ENCODE measurements around the gene MGAT1. TPM values are rescaled to one million over a fixed set of nuclear protein-coding genes. Genes with fewer than 3 reads are reported as not detected.
"Not testable (repeated sequence)": the region's sequence is repeated elsewhere in the genome, so short reads cannot be mapped to it uniquely, and the experiment has no call there.

The MGAT1 gene
- total and polyA plus RNA-seq, 4 donors: 40.7 to 77.6 (median 66.7) TPM

DNA sequence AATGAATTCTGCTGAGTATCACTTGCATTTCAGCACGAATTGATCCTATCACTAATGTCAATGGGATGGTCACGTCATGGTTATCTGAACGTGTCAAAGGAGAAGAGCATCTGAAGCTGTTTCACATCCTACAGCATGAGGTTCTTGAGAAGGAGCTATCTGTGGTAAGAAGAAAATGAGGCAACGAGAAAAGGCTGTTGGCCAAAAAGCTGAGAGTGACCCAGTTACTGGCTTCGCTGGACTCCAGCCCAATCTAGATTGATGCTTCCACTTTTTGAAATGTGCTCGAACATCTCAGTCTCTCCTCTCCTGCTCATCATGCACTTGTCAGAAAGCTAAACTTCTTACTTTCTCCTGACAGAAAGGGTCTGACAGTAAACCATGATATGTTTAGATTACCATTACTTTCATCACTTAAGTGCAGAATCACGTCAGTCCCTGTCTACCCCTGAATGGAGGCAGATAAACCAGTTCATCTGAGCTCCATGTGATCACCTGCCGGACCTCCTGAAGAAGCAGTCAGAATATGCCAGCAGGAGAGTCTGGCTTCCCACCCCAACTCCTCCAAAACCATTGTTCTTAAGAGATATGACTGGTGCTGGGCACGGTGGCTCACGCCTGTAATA is 22.5 kb downstream of the MGAT1 start:
- no peak for DNase-seq (ENCODE audit: low read depth in 4 of 6, low spot score in 6 of 6)
- WGBS (ENCODE audit: insufficient coverage): 82% methylated on average over 10 of the region's 10 CpGs
- H3K27me3 ChIP-seq (ENCODE audit: control insufficient read depth, insufficient read depth, low read length): no peaks in the 10 kb centered on the region
- no peaks in the 10 kb centered on the region for H3K9me3 ChIP-seq (ENCODE audit: control insufficient read depth, insufficient read depth, low read length)
- no peak overlapping the region for H3K27ac ChIP-seq (ENCODE audit: low read depth, low read length)
- no peak overlapping the region for H3K4me3 ChIP-seq (ENCODE audit: low read depth, low read length)
- no peaks in the 10 kb centered on the region for H3K36me3 ChIP-seq (ENCODE audit: control insufficient read depth, insufficient read depth, low read length)
- peaks cover under 1% of the 10 kb centered on the region for H3K4me1 ChIP-seq (ENCODE audit: control insufficient read depth, insufficient read depth, low read length)

DNA sequence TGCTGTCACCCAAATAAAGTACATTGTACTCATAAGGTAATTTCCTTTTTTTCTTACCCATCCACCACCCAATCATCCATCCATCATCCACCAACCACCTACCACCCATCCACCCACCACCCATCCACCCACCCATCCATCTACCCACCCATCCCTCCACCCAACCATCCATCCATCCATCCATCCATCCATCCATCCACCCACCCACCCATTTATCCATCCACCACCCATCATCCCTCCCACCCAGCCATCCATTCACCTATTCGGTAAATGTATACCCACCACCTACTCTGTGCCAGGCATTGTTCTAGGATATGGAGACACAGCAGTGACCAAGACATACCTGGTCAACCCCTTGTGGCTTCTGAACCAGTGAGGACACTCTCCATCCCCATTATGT is 25.1 kb downstream of the MGAT1 start:
- Histone ChIP-seq H3K4me3 (ENCODE audit: low read depth, low read length) (no peak overlapping the region), H3K4me1 (ENCODE audit: control insufficient read depth, insufficient read depth, low read length) (no peaks in the 10 kb centered on the region), H3K27me3 (ENCODE audit: control insufficient read depth, insufficient read depth, low read length) (no peaks in the 10 kb centered on the region), H3K9me3 (ENCODE audit: control insufficient read depth, insufficient read depth, low read length) (no peaks in the 10 kb centered on the region), H3K27ac (ENCODE audit: low read depth, low read length) (no peak overlapping the region), H3K36me3 (ENCODE audit: control insufficient read depth, insufficient read depth, low read length) (no peaks in the 10 kb centered on the region)
- WGBS (ENCODE audit: insufficient coverage): 100% methylated on average over 1 of the region's 1 CpG
- DNase-seq (ENCODE audit: low read depth in 4 of 6, low spot score in 6 of 6): no peak

DNA sequence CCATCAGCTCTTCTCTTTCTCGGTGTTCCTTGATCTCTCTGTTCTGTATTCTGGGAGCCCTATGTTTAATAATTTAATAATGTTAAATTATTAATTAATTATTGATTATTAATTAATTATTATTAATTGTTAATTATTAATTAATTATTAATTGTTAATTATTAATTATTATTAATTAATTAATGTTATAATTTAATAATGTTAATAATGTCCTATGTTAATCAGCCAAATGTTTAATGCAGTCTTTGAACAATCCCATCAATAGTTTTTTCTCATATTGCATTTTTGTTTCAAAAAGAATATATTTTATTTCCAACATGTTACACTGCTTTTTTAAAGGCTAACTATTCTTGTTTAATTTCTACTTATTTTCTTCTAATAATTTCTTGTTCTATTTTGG is 26.2 kb downstream of the MGAT1 start:
- no CpG with 5 or more reads among the region's 1 CpG for WGBS (ENCODE audit: insufficient coverage)
- Histone ChIP-seq H3K4me1 (ENCODE audit: control insufficient read depth, insufficient read depth, low read length) (no peaks in the 10 kb centered on the region), H3K27me3 (ENCODE audit: control insufficient read depth, insufficient read depth, low read length) (no peaks in the 10 kb centered on the region), H3K9me3 (ENCODE audit: control insufficient read depth, insufficient read depth, low read length) (no peaks in the 10 kb centered on the region), H3K36me3 (ENCODE audit: control insufficient read depth, insufficient read depth, low read length) (no peaks in the 10 kb centered on the region), H3K27ac (ENCODE audit: low read depth, low read length) (no peak overlapping the region), H3K4me3 (ENCODE audit: low read depth, low read length) (no peak overlapping the region)
- DNase-seq (ENCODE audit: low read depth in 4 of 6, low spot score in 6 of 6): no peak

DNA sequence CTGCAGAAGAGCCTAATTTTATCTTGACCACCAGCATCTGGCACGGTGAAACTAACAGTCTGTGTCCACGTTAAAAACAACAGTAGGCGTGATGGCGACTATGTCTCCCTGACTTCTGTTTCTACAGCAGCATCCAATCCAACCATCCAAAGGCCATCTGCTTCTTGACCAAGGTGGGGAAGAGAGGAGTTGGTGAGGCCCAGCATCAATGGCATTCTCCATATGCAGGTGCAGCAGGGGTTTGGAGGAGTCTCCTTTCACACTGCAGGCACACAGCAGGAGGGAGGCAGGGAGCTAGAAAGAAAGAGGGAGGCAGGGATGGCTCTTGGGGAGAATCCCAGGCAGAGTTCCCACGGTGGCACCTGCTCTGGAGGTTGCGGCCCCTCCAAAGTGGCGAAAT is 27.0 kb downstream of the MGAT1 start:
- H3K4me1 ChIP-seq (ENCODE audit: control insufficient read depth, insufficient read depth, low read length): no peaks in the 10 kb centered on the region
- H3K27ac ChIP-seq (ENCODE audit: low read depth, low read length): no peak overlapping the region
- no peaks in the 10 kb centered on the region for H3K36me3 ChIP-seq (ENCODE audit: control insufficient read depth, insufficient read depth, low read length)
- H3K4me3 ChIP-seq (ENCODE audit: low read depth, low read length): no peak overlapping the region
- DNase-seq (ENCODE audit: low read depth in 4 of 6, low spot score in 6 of 6): no peak
- H3K27me3 ChIP-seq (ENCODE audit: control insufficient read depth, insufficient read depth, low read length): no peaks in the 10 kb centered on the region
- H3K9me3 ChIP-seq (ENCODE audit: control insufficient read depth, insufficient read depth, low read length): no peaks in the 10 kb centered on the region
- 91% methylated on average over 3 of the region's 7 CpGs for WGBS (ENCODE audit: insufficient coverage)

DNA sequence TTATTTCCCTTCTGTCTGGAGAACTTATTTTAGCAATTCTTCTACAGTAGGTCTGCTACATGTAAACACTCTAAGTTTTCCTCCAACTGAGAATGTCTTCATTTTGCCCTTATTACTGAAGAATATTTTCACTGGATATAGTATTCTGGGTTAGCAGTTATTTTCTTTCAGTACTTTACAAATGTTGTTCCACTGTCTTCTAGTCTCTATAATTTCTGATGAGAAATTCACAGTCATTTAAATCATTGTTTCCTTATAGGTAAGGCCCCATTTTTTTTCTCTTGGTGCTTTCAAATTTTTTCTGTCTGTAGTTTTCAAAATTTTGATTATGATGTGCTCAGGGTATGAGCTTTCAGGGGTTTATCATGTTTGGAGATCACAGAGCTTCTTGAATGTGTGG is 30.8 kb downstream of the MGAT1 start:
- Histone ChIP-seq H3K27me3 (ENCODE audit: control insufficient read depth, insufficient read depth, low read length) (no peaks in the 10 kb centered on the region), H3K36me3 (ENCODE audit: control insufficient read depth, insufficient read depth, low read length) (no peaks in the 10 kb centered on the region), H3K27ac (ENCODE audit: low read depth, low read length) (no peak overlapping the region), H3K4me3 (ENCODE audit: low read depth, low read length) (no peak overlapping the region), H3K9me3 (ENCODE audit: control insufficient read depth, insufficient read depth, low read length) (no peaks in the 10 kb centered on the region), H3K4me1 (ENCODE audit: control insufficient read depth, insufficient read depth, low read length) (no peaks in the 10 kb centered on the region)
- no peak for DNase-seq (ENCODE audit: low read depth in 4 of 6, low spot score in 6 of 6)

- DNase-seq (ENCODE audit: low read depth in 4 of 6, low spot score in 6 of 6): no peak
- Histone ChIP-seq H3K4me3 (ENCODE audit: low read depth, low read length) (no peak overlapping the region), H3K36me3 (ENCODE audit: control insufficient read depth, insufficient read depth, low read length) (no peaks in the 10 kb centered on the region), H3K4me1 (ENCODE audit: control insufficient read depth, insufficient read depth, low read length) (no peaks in the 10 kb centered on the region), H3K27me3 (ENCODE audit: control insufficient read depth, insufficient read depth, low read length) (no peaks in the 10 kb centered on the region), H3K27ac (ENCODE audit: low read depth, low read length) (no peak overlapping the region), H3K9me3 (ENCODE audit: control insufficient read depth, insufficient read depth, low read length) (no peaks in the 10 kb centered on the region)
- WGBS (ENCODE audit: insufficient coverage): no CpG with 5 or more reads among the region's 3 CpGs
Observed at GRCh38 chr5:180769821-180770220, 32.8 kb downstream of the MGAT1 start.

GRCh38 chr5:180755601-180756000 is 47.0 kb downstream of the MGAT1 start:
- no peak overlapping the region for H3K4me3 ChIP-seq (ENCODE audit: low read depth, low read length)
- no peak overlapping the region for H3K27ac ChIP-seq (ENCODE audit: low read depth, low read length)
- H3K36me3 ChIP-seq (ENCODE audit: control insufficient read depth, insufficient read depth, low read length): no peaks in the 10 kb centered on the region
- WGBS (ENCODE audit: insufficient coverage): no CpG with 5 or more reads among the region's 2 CpGs
- H3K27me3 ChIP-seq (ENCODE audit: control insufficient read depth, insufficient read depth, low read length): peaks cover 3% of the 10 kb centered on the region
- H3K4me1 ChIP-seq (ENCODE audit: control insufficient read depth, insufficient read depth, low read length): no peaks in the 10 kb centered on the region
- no peak for DNase-seq (ENCODE audit: low read depth in 4 of 6, low spot score in 6 of 6)
- H3K9me3 ChIP-seq (ENCODE audit: control insufficient read depth, insufficient read depth, low read length): no peaks in the 10 kb centered on the region

DNA sequence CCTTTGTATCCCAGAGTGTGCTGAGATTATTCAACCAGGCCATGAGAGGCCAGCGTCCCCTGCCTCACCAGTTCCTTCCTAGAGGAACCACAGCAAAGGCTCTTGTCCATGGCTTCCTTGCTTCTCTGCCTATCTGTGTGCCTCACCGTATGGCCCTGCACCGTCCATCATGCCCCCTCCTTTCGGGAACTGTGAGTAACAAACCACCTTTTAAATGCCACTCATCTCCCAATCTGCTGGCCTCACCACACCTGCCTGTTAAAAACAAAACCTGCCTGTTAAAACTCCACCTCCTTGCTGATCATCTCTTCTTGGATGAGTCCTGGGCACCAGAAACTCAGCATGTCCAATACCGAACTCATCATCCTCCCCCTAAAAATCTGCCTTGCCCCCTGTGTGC is 58.4 kb downstream of the MGAT1 start:
- WGBS (ENCODE audit: insufficient coverage): 80% methylated on average over 5 of the region's 5 CpGs

DNA sequence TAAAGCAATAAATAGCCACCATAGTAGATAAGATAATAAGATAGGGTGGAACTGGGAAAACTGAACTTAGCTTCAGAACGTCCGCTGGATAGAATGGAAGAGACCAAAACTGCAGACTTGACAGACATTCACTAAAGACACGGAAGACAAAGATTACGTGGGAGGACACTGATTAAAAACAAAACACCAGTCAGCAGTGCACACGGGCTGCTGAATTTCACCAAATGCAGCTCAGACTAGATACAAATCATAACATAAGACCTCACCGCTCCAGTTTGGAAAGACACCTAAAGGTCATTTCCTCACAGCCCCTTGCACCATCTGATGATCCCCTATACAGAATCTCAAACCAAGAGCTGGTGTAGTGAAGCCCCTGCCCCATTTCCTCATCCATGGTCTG is 59.9 kb downstream of the MGAT1 start:
- Histone ChIP-seq H3K4me3 (ENCODE audit: low read depth, low read length) (no peak overlapping the region), H3K36me3 (ENCODE audit: control insufficient read depth, insufficient read depth, low read length) (no peaks in the 10 kb centered on the region), H3K4me1 (ENCODE audit: control insufficient read depth, insufficient read depth, low read length) (no peaks in the 10 kb centered on the region), H3K9me3 (ENCODE audit: control insufficient read depth, insufficient read depth, low read length) (no peaks in the 10 kb centered on the region), H3K27me3 (ENCODE audit: control insufficient read depth, insufficient read depth, low read length) (no peaks in the 10 kb centered on the region), H3K27ac (ENCODE audit: low read depth, low read length) (no peak overlapping the region)
- no peak for DNase-seq (ENCODE audit: low read depth in 4 of 6, low spot score in 6 of 6)
- WGBS (ENCODE audit: insufficient coverage): 98% methylated on average over 6 of the region's 6 CpGs

More for the DNA sequence above, 58.4 kb downstream of the MGAT1 start:
- Histone ChIP-seq H3K27ac (ENCODE audit: low read depth, low read length) (no peak overlapping the region), H3K9me3 (ENCODE audit: control insufficient read depth, insufficient read depth, low read length) (no peaks in the 10 kb centered on the region), H3K4me3 (ENCODE audit: low read depth, low read length) (no peak overlapping the region), H3K36me3 (ENCODE audit: control insufficient read depth, insufficient read depth, low read length) (no peaks in the 10 kb centered on the region), H3K4me1 (ENCODE audit: control insufficient read depth, insufficient read depth, low read length) (no peaks in the 10 kb centered on the region), H3K27me3 (ENCODE audit: control insufficient read depth, insufficient read depth, low read length) (no peaks in the 10 kb centered on the region)
- DNase-seq (ENCODE audit: low read depth in 4 of 6, low spot score in 6 of 6): no peak

- H3K9me3 ChIP-seq (ENCODE audit: control insufficient read depth, insufficient read depth, low read length); H3K27me3 ChIP-seq (ENCODE audit: control insufficient read depth, insufficient read depth, low read length); H3K27ac ChIP-seq (ENCODE audit: low read depth, low read length); H3K4me3 ChIP-seq (ENCODE audit: low read depth, low read length); H3K4me1 ChIP-seq (ENCODE audit: control insufficient read depth, insufficient read depth, low read length); H3K36me3 ChIP-seq (ENCODE audit: control insufficient read depth, insufficient read depth, low read length); DNase-seq (ENCODE audit: low read depth in 4 of 6, low spot score in 6 of 6): not testable (repeated sequence)
- no CpG with 5 or more reads among the region's 4 CpGs for WGBS (ENCODE audit: insufficient coverage)
Observed at GRCh38 chr5:180740953-180741352, 61.7 kb downstream of the MGAT1 start.
